ENCODE results near the gene KIF1B. TPM values are rescaled to one million over a fixed set of nuclear protein-coding genes. Genes with fewer than 3 reads are reported as not detected.

Gene KIF1B
- total RNA-seq, 6 donors from 2014 or later: 29.4 to 67.1 (median 42.0) TPM

GRCh38 chr1:10339815-10340214 lies 129.4 kb downstream of the KIF1B start:
- WGBS, 2 donors: 54 to 59% methylated on average over 5 of the region's 5 CpGs
- Histone ChIP-seq H3K4me1 (peaks cover 0 to 4% (median 1%) of the 10 kb centered on the region in 4 donors), H3K36me3 (peaks cover 34 to 95% (median 53%) of the 10 kb centered on the region in 4 donors), H3K27me3 (no peaks in the 10 kb centered on the region), H3K9me3 (no peaks in the 10 kb centered on the region), H3K4me3 (no peak overlapping the region), H3K27ac (peak overlapping the region in 1 of 4 donors; percentile 23)
- TF ChIP-seq CTCF (IDR thresholded peaks at IDR 0.05) (no peak), POLR2AphosphoS5 (IDR thresholded peaks at IDR 0.05) (no peak), POLR2A (IDR thresholded peaks at IDR 0.05) (no peak), EP300 (IDR thresholded peaks at IDR 0.05) (no peak)
- DNase-seq (no peak), ATAC-seq (ENCODE audit: low FRiP score in 2 of 2) (peak in 1 of 2 donors; percentile 55)

GRCh38 chr1:10340930-10341590 lies 130.7 kb downstream of the KIF1B start:
- Histone ChIP-seq H3K4me1 (peaks cover 0 to 4% (median 1%) of the 10 kb centered on the region in 4 donors), H3K27me3 (no peaks in the 10 kb centered on the region), H3K36me3 (peaks cover 26 to 94% (median 51%) of the 10 kb centered on the region in 4 donors), H3K4me3 (no peak overlapping the region), H3K27ac (no peak overlapping the region), H3K9me3 (no peaks in the 10 kb centered on the region)
- TF ChIP-seq POLR2A (IDR thresholded peaks at IDR 0.05) (no peak), POLR2AphosphoS5 (IDR thresholded peaks at IDR 0.05) (no peak), CTCF (IDR thresholded peaks at IDR 0.05) (no peak), EP300 (IDR thresholded peaks at IDR 0.05) (no peak)
- WGBS, 2 donors: 85 to 88% methylated on average over 2 of the region's 2 CpGs
- DNase-seq: no peak
- no peak for ATAC-seq (ENCODE audit: low FRiP score in 2 of 2)

GRCh38 chr1:10347109-10347508 lies 136.7 kb downstream of the KIF1B start:
- no peak overlapping the region for H3K27ac ChIP-seq
- ATAC-seq (ENCODE audit: low FRiP score in 2 of 2): no peak
- TF ChIP-seq EP300 (IDR thresholded peaks at IDR 0.05) (no peak), POLR2AphosphoS5 (IDR thresholded peaks at IDR 0.05) (no peak), POLR2A (IDR thresholded peaks at IDR 0.05) (no peak), CTCF (IDR thresholded peaks at IDR 0.05) (no peak)
- H3K27me3 ChIP-seq: no peaks in the 10 kb centered on the region
- no peak overlapping the region for H3K4me3 ChIP-seq
- peaks cover 25 to 95% (median 54%) of the 10 kb centered on the region in 4 donors for H3K36me3 ChIP-seq
- H3K9me3 ChIP-seq: no peaks in the 10 kb centered on the region
- no peak for DNase-seq
- no peaks in the 10 kb centered on the region for H3K4me1 ChIP-seq

- H3K4me1 ChIP-seq: no peaks in the 10 kb centered on the region
- ATAC-seq (ENCODE audit: low FRiP score in 2 of 2) (no peak), DNase-seq (no peak)
- TF ChIP-seq POLR2A (IDR thresholded peaks at IDR 0.05) (no peak), POLR2AphosphoS5 (IDR thresholded peaks at IDR 0.05) (no peak), CTCF (IDR thresholded peaks at IDR 0.05) (no peak), EP300 (IDR thresholded peaks at IDR 0.05) (no peak)
- H3K27me3 ChIP-seq: no peaks in the 10 kb centered on the region
- H3K27ac ChIP-seq: no peak overlapping the region
- peaks cover 8 to 70% (median 19%) of the 10 kb centered on the region in 4 donors for H3K36me3 ChIP-seq
- H3K9me3 ChIP-seq: no peaks in the 10 kb centered on the region
- H3K4me3 ChIP-seq: no peak overlapping the region
- WGBS, 2 donors: 69 to 71% methylated on average over 4 of the region's 4 CpGs
Observed at GRCh38 chr1:10353282-10353681, 142.9 kb downstream of the KIF1B start.

- H3K27ac ChIP-seq: no peak overlapping the region
- H3K36me3 ChIP-seq: peaks cover 6 to 66% (median 17%) of the 10 kb centered on the region in 4 donors
- TF ChIP-seq POLR2A (IDR thresholded peaks at IDR 0.05) (no peak), POLR2AphosphoS5 (IDR thresholded peaks at IDR 0.05) (no peak), EP300 (IDR thresholded peaks at IDR 0.05) (no peak), CTCF (IDR thresholded peaks at IDR 0.05) (no peak)
Observed at GRCh38 chr1:10353693-10354092, 143.3 kb downstream of the KIF1B start.

More at GRCh38 chr1:10353693-10354092, 143.3 kb downstream of the KIF1B start:
- 69 to 83% methylated on average over 2 of the region's 2 CpGs for WGBS, 2 donors
- Histone ChIP-seq H3K27me3 (no peaks in the 10 kb centered on the region), H3K4me3 (no peak overlapping the region), H3K4me1 (no peaks in the 10 kb centered on the region), H3K9me3 (no peaks in the 10 kb centered on the region)
- ATAC-seq (ENCODE audit: low FRiP score in 2 of 2) (no peak), DNase-seq (no peak)

All from upper lobe of left lung (tissue), 6 donors.